RPMI7951 (cell line): ENCODE measurements around the gene LIPT2. TPM values are rescaled to one million over a fixed set of nuclear protein-coding genes. Genes with fewer than 3 reads are reported as not detected.

Experiments used
- DNase-seq: peaks from one replicate; pipeline ENCODE4 v3.0.0-alpha.2; 2012; ENCODE audit warnings: low read depth
- total RNA-seq: library from RNA; depleted of rRNA; stranded (reverse); fragments of >200 nt; shearing (Covaris generic); gene quantifications from 2 replicates; pipeline ENCODE4 v1.2.3, GENCODE V29; 2014

Gene LIPT2
- total RNA-seq, 1 experiment from 2014 or later = 5.4 TPM

DNA sequence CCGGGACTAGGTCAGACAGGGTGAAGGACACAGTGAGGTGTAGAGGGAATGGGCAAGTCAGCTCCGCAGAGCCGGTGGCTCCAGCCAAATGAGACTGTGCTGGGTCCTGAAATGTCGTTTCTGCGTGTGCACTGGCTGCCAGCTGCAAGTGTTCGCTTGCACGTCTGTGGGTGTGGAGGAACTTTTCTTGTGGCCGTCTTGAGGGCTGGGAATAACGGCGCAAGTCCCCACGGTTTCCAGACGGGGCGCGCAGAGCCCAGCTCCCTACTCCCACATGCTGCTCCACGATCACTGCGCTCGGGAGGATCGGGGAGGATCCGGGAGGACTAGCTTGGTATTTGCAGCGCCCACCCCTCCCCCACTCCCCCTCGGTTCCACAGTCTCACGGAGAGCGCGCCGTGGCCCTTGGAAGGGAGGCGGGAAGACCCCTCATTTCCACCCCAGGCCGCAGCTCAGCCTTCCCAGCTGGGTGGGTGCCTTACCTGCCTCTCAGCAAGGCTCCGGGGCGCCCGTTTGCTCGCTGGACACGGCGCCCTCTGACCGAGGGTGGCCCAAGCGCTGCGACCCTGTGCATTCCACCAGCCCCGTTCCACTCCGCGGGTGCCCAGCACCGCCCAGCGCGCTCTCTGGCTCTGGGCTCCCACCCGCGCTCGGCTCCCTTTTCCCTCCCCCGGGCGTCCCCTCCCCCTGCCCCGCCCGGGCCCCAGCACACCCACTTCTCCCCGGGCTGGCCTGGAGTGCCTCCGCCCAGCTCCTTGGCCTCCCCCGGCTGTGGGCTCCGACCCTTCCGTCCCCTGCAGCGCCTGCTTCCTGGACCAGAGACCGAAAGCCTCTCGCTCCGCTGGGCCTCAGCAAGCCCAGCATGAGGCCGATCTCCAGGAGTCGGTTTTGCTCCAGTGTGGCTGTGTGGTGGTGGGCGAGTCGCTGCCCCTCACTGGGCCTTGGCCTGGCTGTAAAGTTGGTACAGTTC, 26.3 kb downstream of the LIPT2 start, which contains the start of gene KCNE3:
KCNE3 (minus strand) TSS at position 634 of the 970 bp plus-strand sequence. CDS start 9,986 bp downstream, outside the sequence.
- peak; percentile 60 for DNase-seq

DNA sequence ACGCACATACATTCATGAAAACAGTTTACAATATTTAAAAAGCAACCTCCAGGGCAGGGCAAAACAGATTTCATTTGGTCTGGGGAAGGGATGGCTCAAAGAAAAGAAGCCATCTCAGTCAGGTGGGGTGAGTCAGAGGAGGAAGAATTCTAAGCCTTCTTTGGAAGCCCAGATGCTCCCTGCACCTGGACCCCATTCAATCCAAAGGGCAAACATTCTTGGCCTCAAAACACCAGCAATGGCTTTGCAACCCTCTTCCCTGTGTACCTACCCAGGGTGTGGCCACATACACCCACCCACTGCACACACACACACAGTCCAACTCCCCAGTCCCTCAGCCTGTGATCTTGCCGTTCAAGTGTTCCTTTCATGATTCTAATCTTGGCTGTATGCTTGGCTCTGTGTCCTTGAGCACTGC, 28.2 kb downstream of the LIPT2 start:
- no peak for DNase-seq

DNA sequence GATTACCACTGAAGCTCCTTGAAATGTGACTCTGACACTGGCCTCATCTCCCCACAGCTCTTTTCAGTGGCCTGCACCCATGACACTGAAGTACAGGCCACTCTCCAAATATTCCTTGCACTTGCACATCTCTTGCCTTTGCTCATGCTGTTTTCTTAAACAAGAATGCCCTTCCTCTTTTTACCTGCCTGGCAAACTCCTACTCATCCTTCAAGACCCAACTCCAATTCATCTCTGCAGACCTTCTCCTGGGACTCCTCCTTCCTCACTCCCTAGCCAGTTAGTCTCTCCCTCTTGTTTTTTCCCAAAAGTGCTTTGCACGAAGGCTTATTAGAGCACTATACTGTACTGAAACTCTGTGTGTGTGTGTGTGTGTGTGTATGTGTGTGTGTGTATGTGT, 28.8 kb downstream of the LIPT2 start:
- no peak for DNase-seq

GRCh38 chr11:74463216-74463615, 30.3 kb downstream of the LIPT2 start:
- no peak for DNase-seq

DNA sequence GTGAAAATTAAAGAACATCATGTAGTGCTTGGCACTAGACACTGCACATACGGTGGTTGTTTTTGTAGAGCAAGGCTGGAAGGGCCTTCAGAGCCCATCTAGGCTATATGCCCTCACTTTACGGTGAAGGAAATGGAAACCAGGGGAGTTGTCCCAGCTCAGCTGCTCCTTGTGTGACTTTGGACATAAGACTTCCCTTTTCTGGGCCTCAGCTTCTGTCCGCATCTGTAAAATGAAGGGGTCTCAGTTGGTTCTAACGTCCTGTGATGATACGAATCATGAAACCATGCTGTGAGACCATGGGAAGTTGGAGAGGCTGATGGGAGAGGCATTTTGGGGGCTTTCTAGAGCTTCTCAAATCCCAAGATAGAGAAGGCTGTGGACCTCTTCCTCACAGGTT, 30.9 kb downstream of the LIPT2 start:
- no peak for DNase-seq

DNA sequence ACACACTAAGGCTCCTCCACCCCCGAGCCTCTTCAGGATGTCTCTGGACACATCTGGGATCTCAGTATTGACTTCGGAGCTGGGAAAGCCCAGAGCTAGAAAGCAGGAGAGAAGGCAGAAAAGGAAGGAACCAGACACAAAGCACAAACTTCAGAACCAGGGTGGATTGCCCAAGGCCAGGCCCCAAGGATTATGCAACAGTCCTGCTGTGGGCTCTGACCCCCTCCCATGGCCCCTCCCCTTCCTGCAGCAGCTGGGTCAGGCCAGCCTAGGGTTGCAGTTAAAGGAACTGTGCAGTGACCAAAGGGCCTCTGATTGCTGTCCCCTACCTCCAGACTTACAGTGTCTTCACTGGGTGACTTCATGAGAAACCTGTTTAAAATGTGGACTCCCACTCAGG, 31.5 kb downstream of the LIPT2 start:
- DNase-seq = no peak

DNA sequence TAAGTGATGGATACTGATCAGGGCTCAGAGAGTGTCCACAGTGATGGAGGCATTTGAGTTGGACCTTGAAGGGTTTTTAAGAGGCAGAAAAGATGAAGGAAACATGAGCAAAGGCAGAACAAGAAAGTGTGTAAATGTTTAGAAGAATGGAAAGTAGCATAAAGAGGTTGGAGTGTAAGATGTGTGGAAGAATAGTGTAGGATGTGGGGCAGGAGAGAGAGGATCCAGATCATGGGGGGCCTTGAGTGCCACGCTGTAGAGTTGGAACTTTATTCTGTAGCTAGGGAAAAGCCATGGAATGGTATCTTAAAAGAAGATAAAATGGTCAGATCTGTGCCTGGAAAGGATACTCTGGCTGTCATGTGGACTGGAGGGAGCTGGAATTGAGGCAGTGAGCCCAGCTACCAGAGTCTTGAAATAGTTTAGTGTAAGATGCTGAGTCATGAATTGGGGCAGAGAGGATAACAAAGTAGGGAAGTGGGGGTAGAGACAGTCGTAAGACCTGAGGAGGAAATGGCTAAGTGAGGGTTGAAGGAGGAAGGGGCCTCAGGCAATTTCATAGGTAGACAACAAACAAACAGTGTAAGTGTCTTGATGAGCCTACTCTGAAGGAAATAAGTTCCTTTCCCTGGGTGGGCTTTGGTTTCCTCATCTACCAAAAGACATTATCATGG, 32.9 kb downstream of the LIPT2 start:
- peak; percentile 11 for DNase-seq

- DNase-seq = no peak
Observed at GRCh38 chr11:74460065-74460464, 33.5 kb downstream of the LIPT2 start.

DNA sequence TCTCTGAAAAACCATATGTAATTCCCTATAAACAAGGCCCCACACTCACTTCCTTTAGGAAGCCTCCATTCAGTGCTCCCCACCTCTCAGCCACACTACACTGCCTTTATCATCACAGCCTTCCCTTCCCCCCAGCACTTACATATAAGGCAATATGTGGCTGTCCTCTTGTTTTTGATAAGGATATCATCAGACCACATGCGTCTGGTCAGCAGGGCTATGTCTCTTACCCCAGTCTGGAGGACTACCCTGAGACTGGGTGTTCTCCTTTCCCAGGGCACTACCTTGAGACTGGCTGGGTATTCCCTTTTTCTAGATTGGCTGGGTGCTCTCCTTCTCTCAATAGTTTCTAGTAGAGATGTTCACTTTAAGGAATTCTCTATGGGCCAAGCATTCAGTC, 33.9 kb downstream of the LIPT2 start:
- no peak for DNase-seq

- no peak for DNase-seq
Observed at GRCh38 chr11:74457356-74457755, 36.2 kb downstream of the LIPT2 start.

DNA sequence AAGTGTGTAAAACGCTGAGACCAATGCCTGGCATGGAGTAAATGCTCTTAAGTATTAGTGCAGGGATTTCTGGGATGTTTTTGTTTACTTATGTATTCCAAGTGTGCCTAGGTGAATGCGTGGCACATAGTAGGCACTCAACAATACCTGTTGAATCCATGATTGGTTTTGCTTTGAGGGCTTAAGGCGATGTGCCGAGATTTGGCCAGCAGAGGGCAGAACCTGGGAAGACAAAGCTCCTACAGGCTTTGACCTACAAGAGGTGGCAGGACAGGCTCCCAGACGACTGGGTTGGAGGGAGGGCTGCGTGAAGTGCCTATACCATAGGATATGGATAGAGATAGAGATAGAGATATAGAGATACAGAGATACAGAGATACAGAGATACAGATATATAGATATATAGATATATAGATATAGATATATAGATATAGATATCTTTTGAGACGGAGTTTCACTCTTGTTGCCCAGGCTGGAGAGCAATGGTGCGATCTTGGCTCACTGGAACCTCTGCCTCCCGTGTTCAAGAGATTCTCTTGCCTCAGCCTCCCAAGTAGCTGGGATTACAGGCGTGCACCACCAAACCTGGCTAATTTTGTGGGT, 40.0 kb downstream of the LIPT2 start:
- DNase-seq = peak; percentile 54

DNA sequence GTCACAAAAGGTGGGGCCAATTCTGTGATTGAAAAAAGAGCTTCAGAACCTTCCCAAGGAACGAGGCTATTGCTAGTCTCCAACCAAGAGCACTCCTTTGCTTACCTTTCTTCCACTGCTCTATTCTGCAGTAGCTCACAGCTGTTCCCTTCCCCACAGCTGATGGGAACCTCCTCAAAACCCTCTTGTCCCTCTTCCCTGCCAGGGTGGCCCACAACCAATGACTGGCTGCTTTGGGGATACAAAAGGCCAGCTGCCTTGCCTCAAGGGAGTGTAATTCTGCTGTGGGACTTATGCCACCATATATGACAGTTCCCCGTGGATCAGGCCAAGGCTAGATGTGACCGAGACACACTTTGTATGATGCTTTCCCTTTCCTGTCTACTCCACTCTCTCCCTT, 41.2 kb downstream of the LIPT2 start:
- no peak for DNase-seq

- no peak for DNase-seq
Observed at GRCh38 chr11:74450318-74450717, 43.2 kb downstream of the LIPT2 start.

GRCh38 chr11:74449369-74449931, 44.1 kb downstream of the LIPT2 start:
- DNase-seq = peak; percentile 81

- DNase-seq = no peak
Observed at GRCh38 chr11:74447720-74448119, 45.8 kb downstream of the LIPT2 start.

GRCh38 chr11:74446532-74446938, 47.0 kb downstream of the LIPT2 start:
- DNase-seq = peak; percentile 60

DNA sequence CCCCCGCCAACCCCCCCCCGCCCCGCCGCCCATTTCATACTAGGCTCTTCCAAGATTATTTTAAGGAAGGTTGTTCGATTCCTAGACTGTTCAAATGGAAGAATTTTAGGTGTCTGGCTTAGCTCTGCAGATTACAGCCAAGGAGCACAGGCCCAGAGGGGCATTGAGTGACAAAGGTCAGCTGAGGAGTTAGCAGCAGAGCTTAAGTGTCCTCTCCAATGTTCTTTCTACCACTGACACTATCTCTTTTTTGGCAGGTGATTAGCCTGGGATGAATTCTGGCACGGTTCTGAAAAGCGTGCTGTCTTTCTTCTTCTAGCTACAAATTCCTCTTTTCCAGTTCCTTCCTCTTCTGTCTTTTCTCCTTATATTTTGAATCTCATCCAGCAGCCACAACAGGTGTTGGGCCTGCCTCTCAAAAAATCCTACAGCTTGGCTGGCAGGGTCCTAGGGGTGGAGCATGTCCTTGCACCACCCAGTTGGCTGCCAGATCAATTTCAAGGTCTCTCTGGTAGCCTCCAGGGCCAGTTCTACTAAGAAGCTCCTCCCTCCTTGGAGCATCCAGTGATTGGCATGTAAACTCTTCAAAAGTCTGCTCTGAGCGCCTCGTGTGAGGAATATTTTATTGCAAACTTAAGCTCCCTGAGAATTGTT, 49.2 kb downstream of the LIPT2 start:
- DNase-seq = no peak

- DNase-seq = peak; percentile 17
Observed at GRCh38 chr11:74443071-74443864, 50.3 kb downstream of the LIPT2 start.

DNA sequence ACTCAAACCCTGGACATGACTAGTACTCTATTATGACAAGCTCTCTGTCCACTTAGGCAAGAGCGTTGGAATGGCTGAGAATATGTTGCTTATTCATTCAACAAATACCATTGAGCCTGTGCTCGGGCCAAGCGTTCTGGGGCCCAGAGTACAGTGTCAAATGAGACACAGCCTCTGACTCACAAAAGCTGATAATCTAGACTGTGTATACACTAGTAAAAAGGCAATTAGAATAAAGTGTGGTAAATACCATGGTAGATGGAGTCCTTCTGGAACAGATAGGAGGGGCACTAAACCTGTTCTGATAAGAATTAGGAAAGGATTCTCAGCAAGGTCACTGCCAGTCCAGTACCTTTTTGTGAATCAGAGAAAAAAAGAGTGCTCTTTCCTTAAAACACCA, 50.9 kb downstream of the LIPT2 start:
- DNase-seq = no peak
